Epidermal melanocyte (primary cell): ENCODE measurements around the gene MYPN.
A peak's percentile ranks its signal among the peaks of the same experiment; 100 is the strongest.

ENCODE experiments used
- DNase-seq: peaks from one replicate; pipeline ENCODE4 v3.0.0; 2011; ENCODE audit warnings: low spot score; ENCODE audit not compliant: insufficient read length

The MYPN gene

DNA sequence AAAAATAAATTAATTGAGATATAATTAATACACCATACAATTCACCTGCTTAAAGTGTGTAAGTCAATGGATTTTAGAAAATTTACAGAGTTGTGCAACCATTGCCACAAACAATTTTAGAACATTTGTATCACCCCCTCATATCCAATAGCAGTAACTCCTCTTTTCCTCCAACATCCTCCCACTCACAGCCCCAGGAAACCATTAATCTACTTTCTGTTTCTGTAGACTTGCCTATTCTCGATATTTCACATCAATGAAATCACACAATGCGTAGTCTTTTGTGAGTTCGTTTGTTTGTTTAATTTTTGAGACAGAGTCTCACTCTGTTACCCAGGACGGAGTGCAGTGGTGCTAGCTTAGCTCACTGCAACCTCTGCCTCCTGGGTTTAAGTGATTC is 20.5 kb upstream of the MYPN start:
- DNase-seq, result no peak

- no peak for DNase-seq
Observed at GRCh38 chr10:68090586-68090985, 18.7 kb upstream of the MYPN start.

DNA sequence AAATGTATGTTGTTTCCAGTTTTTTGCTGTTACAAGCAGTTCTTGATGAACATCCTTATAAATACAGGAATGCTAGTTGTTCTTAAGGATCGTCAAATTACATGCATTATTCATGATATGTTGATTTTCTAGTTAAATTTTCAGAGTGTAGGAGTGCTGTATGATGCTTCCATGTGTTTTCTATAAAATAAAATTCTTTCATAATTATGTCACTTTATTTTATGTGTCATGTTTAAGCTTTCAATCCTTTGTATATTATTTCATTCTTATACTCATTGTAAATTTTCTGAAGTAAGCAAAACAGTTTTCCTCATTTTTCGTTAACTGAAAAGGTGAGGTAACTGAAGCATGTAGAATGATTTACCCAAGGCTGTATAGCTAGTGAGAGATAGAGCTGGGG is 16.8 kb upstream of the MYPN start:
- no peak for DNase-seq

DNA sequence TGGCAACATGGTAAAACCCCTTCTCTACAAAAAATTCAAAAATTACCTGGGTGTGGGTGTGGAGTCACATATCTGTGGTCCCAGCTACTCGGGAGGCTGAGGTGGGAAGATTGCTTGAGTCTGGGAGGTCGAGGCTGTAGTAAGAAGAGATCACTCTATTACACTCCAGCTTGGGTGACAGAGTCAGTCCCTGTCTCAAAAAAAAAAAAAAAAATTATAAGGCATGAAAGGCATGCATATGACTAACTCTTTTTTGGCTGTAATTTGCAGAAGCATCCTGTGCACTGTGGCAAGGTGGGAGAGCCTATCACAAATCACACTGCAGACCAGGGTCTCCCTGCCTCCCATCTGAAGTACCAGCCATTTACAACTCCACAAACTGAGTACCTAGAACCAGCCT is 14.1 kb upstream of the MYPN start:
- no peak for DNase-seq

- no peak for DNase-seq
Observed at GRCh38 chr10:68096913-68097516, 12.3 kb upstream of the MYPN start.

- DNase-seq, result no peak
Observed at GRCh38 chr10:68099736-68100135, 9.6 kb upstream of the MYPN start.

GRCh38 chr10:68101066-68101465 is 8.2 kb upstream of the MYPN start:
- no peak for DNase-seq

DNA sequence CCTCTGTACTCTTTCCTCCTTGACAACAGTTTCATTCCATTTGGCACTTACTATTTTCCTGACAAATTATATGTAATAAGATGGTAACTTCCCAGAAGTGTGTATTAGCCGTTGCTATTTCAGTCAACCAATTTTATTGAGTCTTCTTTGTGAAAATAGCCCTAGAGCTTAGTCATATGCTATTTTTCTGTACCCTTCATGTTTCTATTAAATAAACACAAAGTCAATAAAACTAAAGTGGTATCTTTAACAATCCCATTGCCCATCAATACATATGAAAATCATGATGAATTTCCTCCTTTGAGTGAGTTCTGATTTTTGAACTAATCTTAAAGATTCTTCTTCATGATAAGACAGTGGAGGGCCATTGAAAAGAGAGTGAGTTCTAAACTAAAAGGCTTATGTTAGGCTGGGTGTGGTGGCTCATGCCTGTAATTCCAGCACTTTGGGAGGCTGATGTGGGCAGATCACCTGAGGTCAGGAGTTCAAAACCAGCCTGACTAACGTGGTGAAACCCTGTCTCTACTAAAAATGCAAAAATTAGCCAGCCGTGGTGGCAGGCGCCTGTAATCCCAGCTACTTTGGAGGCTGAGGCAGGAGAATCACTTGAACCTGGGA is 5.9 kb upstream of the MYPN start:
- no peak for DNase-seq

DNA sequence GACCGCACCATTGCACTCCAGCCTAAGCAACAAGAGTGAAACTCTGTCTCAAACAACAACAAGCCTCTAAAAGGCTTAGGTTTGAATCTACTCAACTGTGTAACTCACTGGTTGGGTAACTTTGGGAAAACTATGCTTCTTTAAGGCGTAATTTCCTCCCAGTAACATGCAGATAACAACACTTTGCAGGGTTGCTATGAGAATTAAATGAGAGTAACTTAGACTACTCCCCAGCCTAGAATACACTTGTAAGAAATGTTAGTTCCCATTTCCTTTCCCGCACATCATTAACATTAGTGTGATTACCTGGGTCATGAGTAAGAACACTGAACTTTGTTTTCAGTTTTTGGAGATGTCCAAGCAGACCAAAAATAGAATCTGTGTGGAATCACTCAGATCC is 5.4 kb upstream of the MYPN start:
- DNase-seq, result no peak

DNA sequence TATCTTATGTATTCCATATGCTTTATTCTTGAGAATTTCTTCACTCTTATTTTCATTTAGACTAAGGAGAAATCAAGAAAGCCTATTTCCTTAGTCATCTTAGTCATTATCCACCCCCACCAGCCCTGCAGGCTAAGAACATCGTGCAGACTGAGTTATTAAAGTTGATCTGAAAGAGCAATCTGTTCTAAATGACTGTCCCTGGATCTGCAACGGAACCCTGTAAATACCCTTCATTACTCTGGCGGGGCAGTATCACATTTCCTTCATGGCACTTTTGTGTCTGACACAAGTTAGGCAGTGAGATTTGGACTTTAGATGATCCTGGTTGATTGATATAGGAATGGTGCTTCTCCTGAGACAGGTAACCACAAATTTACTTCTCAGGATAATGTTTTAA is 3.5 kb upstream of the MYPN start:
- peak; percentile 26 for DNase-seq

- no peak for DNase-seq
Observed at GRCh38 chr10:68106656-68107055, 2.6 kb upstream of the MYPN start.

- no peak for DNase-seq
Observed at GRCh38 chr10:68107651-68108050, 1.6 kb upstream of the MYPN start.

DNA sequence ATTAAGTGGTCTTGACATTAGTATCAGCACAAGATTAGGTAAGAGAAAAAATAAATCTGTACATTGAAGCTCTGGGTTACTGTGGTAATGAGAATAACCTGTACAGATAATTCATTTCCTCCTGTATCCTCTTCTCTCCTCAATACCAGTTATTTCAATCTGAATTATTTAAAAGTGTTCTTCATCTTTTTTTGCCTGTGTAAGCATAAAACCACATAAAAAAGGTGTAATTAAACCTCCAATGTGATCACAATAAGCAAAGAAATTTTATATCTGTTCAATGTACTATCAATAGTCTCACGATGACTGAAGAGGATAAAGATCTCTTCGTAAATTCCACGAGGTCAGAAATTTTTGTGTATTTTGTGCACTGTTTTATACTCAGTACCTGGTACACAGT is 1.2 kb upstream of the MYPN start:
- no peak for DNase-seq

- DNase-seq, result no peak
Observed at GRCh38 chr10:68108653-68109052, 635 bp upstream of the MYPN start.

DNA sequence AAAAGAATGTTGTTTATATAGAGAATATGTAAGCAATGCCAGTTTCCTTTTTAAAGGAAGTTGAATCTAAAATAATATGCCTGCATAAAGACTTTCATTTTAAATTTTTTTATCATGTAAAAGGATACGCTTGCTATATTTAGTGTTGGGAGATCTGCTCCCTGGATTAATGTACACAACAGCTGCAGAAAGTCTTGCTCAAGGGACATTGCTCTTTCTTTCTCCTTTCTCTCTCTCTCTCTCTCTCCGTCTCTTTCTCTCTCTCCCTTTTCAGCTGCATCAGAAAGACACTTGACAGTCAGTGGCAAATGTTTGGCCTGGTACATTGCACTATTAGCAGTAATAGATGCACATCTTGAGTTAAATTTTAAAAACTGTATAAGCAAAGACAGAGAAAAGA is 739 bp downstream of the MYPN start:
- DNase-seq, result no peak

- no peak for DNase-seq
Observed at GRCh38 chr10:68111584-68111983, 2.3 kb downstream of the MYPN start.

DNA sequence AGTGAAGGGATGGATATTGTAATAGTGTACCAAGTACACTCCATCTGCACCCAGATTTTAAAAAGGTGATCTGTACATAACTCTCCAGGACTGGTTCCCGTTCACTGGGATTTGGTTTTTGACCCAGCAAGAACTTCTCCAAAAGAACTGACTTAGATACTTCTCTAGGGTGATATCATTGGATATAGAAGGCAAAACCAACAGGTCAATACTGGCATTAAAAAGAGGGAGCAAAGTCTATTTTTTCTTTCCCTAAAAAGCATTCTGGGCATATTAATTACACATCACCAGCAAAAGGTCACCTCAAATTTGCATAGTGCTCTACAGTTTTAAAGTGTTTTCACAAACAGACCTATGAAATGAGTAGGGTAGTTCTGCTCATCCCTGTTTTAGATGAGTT is 3.5 kb downstream of the MYPN start:
- DNase-seq, result no peak

DNA sequence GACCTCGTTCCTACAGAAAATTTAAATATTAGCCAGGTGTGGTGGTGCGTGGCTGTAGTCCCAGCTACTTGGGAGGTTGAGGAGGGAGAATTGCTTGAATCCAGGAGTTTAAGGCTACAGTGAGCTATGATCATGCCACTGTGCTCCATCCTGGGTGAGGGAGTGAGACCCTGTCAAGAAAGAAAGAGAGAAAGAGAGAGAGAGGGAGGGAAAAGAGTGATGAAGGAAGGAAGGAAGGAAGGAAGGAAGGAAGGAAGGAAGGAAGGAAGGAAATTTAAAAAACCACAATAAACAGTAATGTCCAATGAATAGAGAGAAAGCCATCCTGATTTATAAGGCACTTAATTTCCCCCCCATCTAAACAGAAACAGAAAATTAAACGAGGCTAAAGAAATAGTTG is 9.4 kb downstream of the MYPN start:
- no peak for DNase-seq

- DNase-seq, result no peak
Observed at GRCh38 chr10:68121020-68121743, 11.9 kb downstream of the MYPN start.

GRCh38 chr10:68121852-68122251 is 12.6 kb downstream of the MYPN start:
- DNase-seq, result no peak

DNA sequence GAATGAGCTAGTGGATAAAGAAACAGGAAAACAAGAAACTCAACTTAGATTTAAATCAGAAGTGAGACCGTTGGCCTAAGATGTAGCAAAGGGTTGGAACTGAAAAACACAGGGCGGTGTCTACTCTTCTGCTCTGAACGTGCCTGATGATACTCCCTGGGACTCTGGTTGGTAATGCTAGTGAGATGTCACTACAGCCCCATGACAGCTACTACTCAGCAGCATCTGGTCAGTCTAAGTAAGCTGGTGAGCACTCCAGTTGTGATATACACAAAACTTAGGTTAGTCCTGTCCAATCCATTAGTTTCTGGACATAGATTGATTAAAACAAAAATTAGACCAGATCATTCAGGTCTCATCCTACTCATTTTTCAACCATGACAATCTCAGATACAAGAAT is 15.4 kb downstream of the MYPN start:
- DNase-seq, result no peak

GRCh38 chr10:68125772-68126171 is 16.5 kb downstream of the MYPN start:
- no peak for DNase-seq

- DNase-seq, result no peak
Observed at GRCh38 chr10:68128015-68128414, 18.7 kb downstream of the MYPN start.
